OCI-LY1 (cell line): ENCODE measurements around the gene BPNT1.

Experiments used
- H2AFZ ChIP-seq: fragments of 200-600 bp; sonication (generic), shearing (Covaris generic); 2 replicates; pipeline ENCODE4 v1.6.0; 2014; ENCODE audit warnings: antibody characterized with exemption, mild to moderate bottlenecking, low read length
- H3F3A ChIP-seq: fragments of 200-600 bp; sonication (generic), shearing (Covaris generic); 2 replicates; pipeline ENCODE4 v1.6.0; 2014; ENCODE audit warnings: mild to moderate bottlenecking, antibody characterized with exemption, low read length, moderate library complexity; ENCODE audit not compliant: insufficient read depth
- H3K27ac ChIP-seq: fragments of 200-600 bp; sonication (generic); 2 replicates; pipeline ENCODE4 v1.5.1; 2014; ENCODE audit warnings: low read length, mixed run types, mild to moderate bottlenecking, low read depth; ENCODE audit not compliant: poor library complexity, severe bottlenecking
- H3K27me3 ChIP-seq: fragments of 200-600 bp; sonication (generic); 2 replicates; pipeline ENCODE4 v1.6.0; 2014; ENCODE audit warnings: antibody characterized with exemption, mild to moderate bottlenecking, low read length, moderate library complexity; ENCODE audit not compliant: insufficient read depth
- H3K36me3 ChIP-seq: fragments of 200-600 bp; sonication (generic); 2 replicates; pipeline ENCODE4 v1.6.1; 2014; ENCODE audit warnings: mild to moderate bottlenecking, antibody characterized with exemption, low read length, moderate library complexity, mixed read lengths; ENCODE audit not compliant: insufficient read depth
- H3K4me1 ChIP-seq: fragments of 200-600 bp; sonication (generic); 2 replicates; pipeline ENCODE4 v1.5.1; 2014; ENCODE audit warnings: mild to moderate bottlenecking, low read length, moderate library complexity; ENCODE audit not compliant: insufficient read depth, severe bottlenecking
- H3K4me2 ChIP-seq: fragments of 200-600 bp; sonication (generic), shearing (Covaris generic); 2 replicates; pipeline ENCODE4 v1.6.1; 2014; ENCODE audit warnings: low read length
- H3K4me3 ChIP-seq: fragments of 200-600 bp; sonication (generic); 2 replicates; pipeline ENCODE4 v1.5.1; 2014; ENCODE audit warnings: low read length, low read depth, mild to moderate bottlenecking, mixed read lengths; ENCODE audit not compliant: poor library complexity, severe bottlenecking
- H3K79me2 ChIP-seq: fragments of 200-600 bp; shearing (Covaris generic); 2 replicates; pipeline ENCODE4 v1.6.1; 2016; ENCODE audit warnings: mixed run types, low read length, mixed read lengths; ENCODE audit not compliant: insufficient read depth
- H3K9ac ChIP-seq: fragments of 200-600 bp; sonication (generic), shearing (Covaris generic); 2 replicates; pipeline ENCODE4 v1.6.1; 2014; ENCODE audit warnings: mild to moderate bottlenecking, low read length, mixed read lengths
- H3K9me2 ChIP-seq: fragments of 200-600 bp; sonication (generic), shearing (Covaris generic); 2 replicates; pipeline ENCODE4 v1.6.1; 2014; ENCODE audit warnings: low read depth, mild to moderate bottlenecking, low read length, mixed read lengths
- H3K9me3 ChIP-seq: fragments of 200-600 bp; shearing (Covaris generic); 2 replicates; pipeline ENCODE4 v1.6.1; 2014; ENCODE audit warnings: low read length, mixed read lengths
- H4K20me1 ChIP-seq: fragments of 200-600 bp; sonication (generic), shearing (Covaris generic); 2 replicates; pipeline ENCODE4 v1.6.0; 2016; ENCODE audit warnings: mild to moderate bottlenecking, low read length; ENCODE audit not compliant: insufficient read depth
- CTCF ChIP-seq: fragments of 200-600 bp; sonication (generic), shearing (Covaris generic); IDR thresholded peaks from 2 replicates; pipeline ENCODE4 v1.5.1; 2017; ENCODE audit warnings: mild to moderate bottlenecking, antibody characterized with exemption, low read length, moderate library complexity, mixed read lengths
- EZH2 ChIP-seq: fragments of 200-600 bp; sonication (generic), shearing (Covaris generic); IDR thresholded peaks from 2 replicates; pipeline ENCODE4 v1.8.0; 2017; ENCODE audit warnings: borderline replicate concordance, mixed run types, mild to moderate bottlenecking, antibody characterized with exemption, low read length, moderate library complexity, mixed read lengths

The BPNT1 gene

GRCh38 chr1:220123889-220124288, 34.3 kb upstream of the BPNT1 start:
- Histone ChIP-seq H3F3A (no peaks in the 10 kb centered on the region), H3K9ac (no peak overlapping the region), H3K27me3 (no peaks in the 10 kb centered on the region), H4K20me1 (no peaks in the 10 kb centered on the region), H3K4me1 (no peaks in the 10 kb centered on the region), H3K36me3 (peaks cover 25% of the 10 kb centered on the region), H2AFZ (no peak overlapping the region), H3K4me2 (no peak overlapping the region), H3K9me3 (no peaks in the 10 kb centered on the region), H3K4me3 (no peak overlapping the region), H3K79me2 (no peaks in the 10 kb centered on the region), H3K9me2 (no peaks in the 10 kb centered on the region), H3K27ac (no peak overlapping the region)
- TF ChIP-seq CTCF (peak; percentile 47), EZH2 (no peak)

GRCh38 chr1:220123066-220123465, 33.5 kb upstream of the BPNT1 start:
- no peaks in the 10 kb centered on the region for H3K27me3 ChIP-seq
- no peaks in the 10 kb centered on the region for H3K4me1 ChIP-seq
- H3K27ac ChIP-seq, result no peak overlapping the region
- H4K20me1 ChIP-seq, result no peaks in the 10 kb centered on the region
- no peaks in the 10 kb centered on the region for H3K9me3 ChIP-seq
- H3K36me3 ChIP-seq, result peaks cover 24% of the 10 kb centered on the region
- no peak overlapping the region for H3K9ac ChIP-seq
- H3K4me3 ChIP-seq, result no peak overlapping the region
- no peak overlapping the region for H2AFZ ChIP-seq
- H3K79me2 ChIP-seq, result no peaks in the 10 kb centered on the region
- TF ChIP-seq EZH2 (no peak), CTCF (no peak)
- no peak overlapping the region for H3K4me2 ChIP-seq
- H3K9me2 ChIP-seq, result no peaks in the 10 kb centered on the region
- no peaks in the 10 kb centered on the region for H3F3A ChIP-seq

- H3K9me2 ChIP-seq, result no peaks in the 10 kb centered on the region
- H3K4me3 ChIP-seq, result no peak overlapping the region
- peaks cover 21% of the 10 kb centered on the region for H3K36me3 ChIP-seq
- no peak overlapping the region for H3K9ac ChIP-seq
- no peak overlapping the region for H2AFZ ChIP-seq
- no peaks in the 10 kb centered on the region for H4K20me1 ChIP-seq
- no peaks in the 10 kb centered on the region for H3F3A ChIP-seq
- H3K79me2 ChIP-seq, result no peaks in the 10 kb centered on the region
- no peaks in the 10 kb centered on the region for H3K9me3 ChIP-seq
- no peaks in the 10 kb centered on the region for H3K4me1 ChIP-seq
- TF ChIP-seq CTCF, result no peak
- no peak for TF ChIP-seq EZH2
- H3K27me3 ChIP-seq, result no peaks in the 10 kb centered on the region
- H3K27ac ChIP-seq, result no peak overlapping the region
- no peak overlapping the region for H3K4me2 ChIP-seq
These were observed 32.4 kb upstream of the BPNT1 start for GRCh38 chr1:220121791-220122530.
